Retinal pigment epithelial cell (primary cell): ENCODE results near the gene TSEN15.

Experiments
- DNase-seq: peaks from one replicate; pipeline ENCODE4 v3.0.0-alpha.2; 2010; ENCODE audit warnings: low read depth
- H3K4me3 ChIP-seq: 2 replicates; pipeline ENCODE4 v1.5.1; 2011; ENCODE audit warnings: mild to moderate bottlenecking, low read length, control low read depth, moderate library complexity
- CTCF ChIP-seq: conservative IDR thresholded peaks from 2 replicates; pipeline ENCODE4 v1.5.1; 2011; ENCODE audit warnings: low read depth, low read length, control low read depth, inconsistent platforms

The TSEN15 gene

GRCh38 chr1:184051485-184052193 lies at the start of gene TSEN15:
Gene TSEN15, plus strand, starts transcription at chr1:184051730. Its CDS starts 26 bp downstream, at chr1:184051756.
- DNase-seq: no peak
- peak within 1 kb of the TSS; percentile 83 for H3K4me3 ChIP-seq
- TF ChIP-seq CTCF: no peak

GRCh38 chr1:184002071-184002470 lies 49.5 kb upstream of the TSEN15 start:
- no peak for TF ChIP-seq CTCF
- no peak overlapping the region for H3K4me3 ChIP-seq
- peak; percentile 94 for DNase-seq

- DNase-seq: no peak
- H3K4me3 ChIP-seq: no peak overlapping the region
- no peak for TF ChIP-seq CTCF
These were observed 46.6 kb upstream of the TSEN15 start for GRCh38 chr1:184004935-184005334.

- no peak for TF ChIP-seq CTCF
- H3K4me3 ChIP-seq: no peak overlapping the region
- no peak for DNase-seq
These were observed 46.0 kb upstream of the TSEN15 start for GRCh38 chr1:184005506-184005905.

- no peak for DNase-seq
- H3K4me3 ChIP-seq: no peak overlapping the region
- no peak for TF ChIP-seq CTCF
These were observed 40.7 kb upstream of the TSEN15 start for GRCh38 chr1:184010788-184011187.

GRCh38 chr1:184012187-184012586 lies 39.3 kb upstream of the TSEN15 start:
- DNase-seq: no peak
- no peak for TF ChIP-seq CTCF

GRCh38 chr1:184014271-184014670 lies 37.3 kb upstream of the TSEN15 start:
- H3K4me3 ChIP-seq: no peak overlapping the region
- no peak for DNase-seq
- TF ChIP-seq CTCF: no peak

More at GRCh38 chr1:184012187-184012586, 39.3 kb upstream of the TSEN15 start:
- no peak overlapping the region for H3K4me3 ChIP-seq
